ENCODE data around the gene B4GALT5. TPM values are rescaled to one million over a fixed set of nuclear protein-coding genes. Genes with fewer than 3 reads are reported as not detected.

Gene B4GALT5
- total and polyA plus RNA-seq, 4 donors = 8.3 to 38.3 (median 22.3) TPM

DNA sequence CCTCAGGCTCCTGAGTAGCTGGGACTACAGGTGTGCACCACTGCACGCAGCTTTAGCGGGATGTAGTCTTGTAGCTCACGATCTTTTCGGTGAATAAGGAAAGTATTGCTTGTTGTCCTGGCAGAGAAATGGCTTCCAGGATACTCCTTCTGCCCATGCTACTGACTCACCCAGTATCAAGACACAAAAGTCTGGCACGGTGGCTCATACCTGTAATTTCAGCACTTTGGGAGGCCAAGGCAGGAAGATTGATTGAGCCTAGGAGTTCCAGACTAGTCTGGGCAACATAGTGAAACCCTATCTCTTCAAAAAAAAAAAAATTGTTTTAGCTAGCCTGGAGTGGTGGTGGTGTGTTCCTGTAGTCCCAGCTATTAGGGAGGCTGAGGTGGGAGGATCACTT lies 40.9 kb upstream of the B4GALT5 start:
- no peak for ATAC-seq (ENCODE audit: low FRiP score)
- Histone ChIP-seq H3K4me1 (ENCODE audit: control insufficient read depth in 1 of 2, insufficient read depth in 2 of 2, low read length in 2 of 2) (no peaks in the 10 kb centered on the region), H3K9me3 (ENCODE audit: control insufficient read depth, low read length) (no peaks in the 10 kb centered on the region), H3K27me3 (ENCODE audit: control insufficient read depth in 1 of 2, insufficient read depth in 2 of 2, low read length in 1 of 2) (no peaks in the 10 kb centered on the region), H3K27ac (ENCODE audit: low read depth in 1 of 2, low read length in 2 of 2) (no peak overlapping the region), H3K36me3 (ENCODE audit: control insufficient read depth in 1 of 2, insufficient read depth in 2 of 2, low read length in 1 of 2) (no peaks in the 10 kb centered on the region), H3K4me3 (ENCODE audit: low read length in 2 of 2) (no peak overlapping the region)
- no peak for DNase-seq
- WGBS, 2 donors = 86 to 88% methylated on average over 5 of the region's 5 CpGs
- intact Hi-C loops (cut with DNase I) = no loop called here

DNA sequence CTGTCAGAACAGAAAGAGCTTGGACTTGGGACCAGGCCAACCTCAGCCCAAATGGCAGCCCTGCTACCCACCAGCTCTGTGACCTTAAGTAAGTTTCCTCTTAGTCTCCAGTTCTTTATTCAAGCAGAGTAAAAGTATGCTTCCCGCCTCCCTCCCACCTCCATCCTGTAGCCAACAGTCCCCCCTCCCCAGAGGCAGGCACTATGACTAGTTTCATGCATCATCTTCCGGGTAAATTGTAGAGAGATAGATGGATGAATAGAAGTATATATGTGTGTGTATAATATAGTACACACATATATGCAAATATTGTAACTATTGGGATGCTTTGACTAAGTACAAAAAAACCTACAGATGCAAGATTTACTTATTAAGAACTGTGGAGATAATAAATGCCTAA lies 39.5 kb upstream of the B4GALT5 start:
- intact Hi-C loops (cut with DNase I) = no loop called here
- no peak for DNase-seq
- WGBS, 2 donors = 87 to 94% methylated on average over 2 of the region's 2 CpGs

DNA sequence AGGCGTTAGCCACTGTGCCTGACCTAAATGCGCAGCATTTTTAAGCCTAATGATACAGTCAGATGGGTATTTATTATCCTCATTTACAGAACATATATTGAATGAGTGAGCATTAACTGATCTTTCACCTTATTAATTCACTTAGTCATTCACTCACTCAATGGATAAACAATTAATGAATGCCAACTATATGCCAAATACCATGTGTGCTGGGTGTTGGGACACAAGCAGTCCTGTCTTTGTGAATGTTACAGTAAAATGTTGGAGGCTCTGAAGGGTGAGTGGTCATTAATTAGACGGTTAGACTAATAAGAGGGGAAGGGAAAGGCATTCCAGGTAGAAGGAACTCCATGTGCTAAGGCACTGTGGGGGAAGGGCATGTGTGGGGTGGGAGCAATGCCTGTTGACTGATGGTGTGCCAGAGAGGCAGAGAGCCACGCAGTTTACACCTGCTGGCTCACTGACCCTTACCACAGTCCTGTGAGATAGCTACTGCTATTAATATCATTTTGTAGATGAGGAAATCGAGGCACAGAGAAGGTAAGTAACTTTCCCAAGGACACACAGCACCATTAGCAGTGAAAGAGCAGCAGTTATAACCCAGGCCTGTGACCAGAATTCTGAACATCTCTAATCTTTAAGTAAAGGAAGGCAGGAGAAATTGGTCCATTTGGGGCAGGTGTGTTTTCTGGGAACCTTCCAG lies 38.7 kb upstream of the B4GALT5 start:
- ATAC-seq (ENCODE audit: low FRiP score) = no peak
- Histone ChIP-seq H3K27me3 (ENCODE audit: control insufficient read depth in 1 of 2, insufficient read depth in 2 of 2, low read length in 1 of 2) (no peaks in the 10 kb centered on the region), H3K36me3 (ENCODE audit: control insufficient read depth in 1 of 2, insufficient read depth in 2 of 2, low read length in 1 of 2) (no peaks in the 10 kb centered on the region), H3K27ac (ENCODE audit: low read depth in 1 of 2, low read length in 2 of 2) (no peak overlapping the region), H3K4me1 (ENCODE audit: control insufficient read depth in 1 of 2, insufficient read depth in 2 of 2, low read length in 2 of 2) (no peaks in the 10 kb centered on the region), H3K9me3 (ENCODE audit: control insufficient read depth, low read length) (no peaks in the 10 kb centered on the region), H3K4me3 (ENCODE audit: low read length in 2 of 2) (no peak overlapping the region)
- intact Hi-C loops (cut with DNase I) = no loop called here
- 71 to 76% methylated on average over 5 of the region's 5 CpGs for WGBS, 2 donors
- DNase-seq = no peak

More for the DNA sequence above, 39.5 kb upstream of the B4GALT5 start:
- no peaks in the 10 kb centered on the region for H3K4me1 ChIP-seq (ENCODE audit: control insufficient read depth in 1 of 2, insufficient read depth in 2 of 2, low read length in 2 of 2)
- H3K9me3 ChIP-seq (ENCODE audit: control insufficient read depth, low read length) = no peaks in the 10 kb centered on the region
- H3K27ac ChIP-seq (ENCODE audit: low read depth in 1 of 2, low read length in 2 of 2) = no peak overlapping the region
- no peaks in the 10 kb centered on the region for H3K27me3 ChIP-seq (ENCODE audit: control insufficient read depth in 1 of 2, insufficient read depth in 2 of 2, low read length in 1 of 2)
- ATAC-seq (ENCODE audit: low FRiP score) = no peak
- no peak overlapping the region for H3K4me3 ChIP-seq (ENCODE audit: low read length in 2 of 2)
- no peaks in the 10 kb centered on the region for H3K36me3 ChIP-seq (ENCODE audit: control insufficient read depth in 1 of 2, insufficient read depth in 2 of 2, low read length in 1 of 2)

DNA sequence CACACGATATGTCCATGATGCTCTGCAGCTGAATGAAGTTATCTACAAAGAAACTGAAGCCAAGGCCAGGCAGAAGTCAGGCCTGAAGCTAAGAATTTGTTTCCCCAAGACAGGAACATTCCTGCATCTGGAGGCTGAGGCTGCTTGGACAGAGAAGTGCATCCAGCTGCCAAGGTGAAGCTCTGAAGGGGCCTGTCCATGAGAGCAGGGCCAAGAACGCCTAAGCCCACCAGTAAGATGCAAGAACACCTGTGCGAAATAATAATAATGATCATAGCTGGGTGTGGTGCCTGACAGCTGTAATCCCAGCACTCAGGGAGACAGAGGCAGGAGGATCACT lies 37.7 kb upstream of the B4GALT5 start:
- intact Hi-C loops (cut with DNase I) = no loop called here

DNA sequence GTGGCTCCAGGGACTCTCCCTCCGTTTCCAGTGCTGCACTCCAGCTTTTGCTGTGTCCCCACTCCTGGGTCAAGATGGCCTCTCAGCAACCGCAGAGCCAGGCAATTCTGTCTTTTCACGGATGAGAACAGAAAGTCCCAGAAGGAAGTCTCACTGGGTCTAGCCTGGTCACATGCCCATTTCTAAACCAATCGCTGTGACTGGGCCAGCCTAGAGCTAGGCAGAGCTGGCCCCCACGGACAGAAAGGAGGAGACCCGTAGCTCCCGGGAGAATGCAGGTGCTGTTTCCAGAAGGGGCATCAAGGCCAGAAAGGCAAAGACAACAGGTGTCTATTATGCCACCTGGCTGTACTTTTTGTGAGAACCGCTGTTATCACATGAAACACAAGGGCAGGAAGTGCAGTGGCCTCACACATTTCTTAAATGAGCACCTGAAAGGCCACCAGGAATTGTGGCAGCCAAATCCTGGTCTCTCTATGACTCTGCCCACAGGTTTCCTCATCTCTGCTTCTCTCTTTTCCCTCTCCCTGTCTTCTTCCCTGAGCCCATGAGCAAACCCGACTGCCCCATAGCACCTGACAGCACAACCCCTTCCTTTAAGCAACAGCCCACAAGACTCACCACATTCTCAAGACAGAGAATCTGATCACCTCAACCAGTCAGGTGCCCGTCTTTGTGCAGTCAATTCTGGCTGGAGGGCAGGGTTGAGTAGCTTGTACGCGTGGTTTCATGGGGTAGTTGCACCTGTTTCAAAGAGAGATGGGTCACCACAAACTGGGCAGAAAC lies 37.1 kb upstream of the B4GALT5 start:
- no peak overlapping the region for H3K4me3 ChIP-seq (ENCODE audit: low read length in 2 of 2)
- no peaks in the 10 kb centered on the region for H3K27me3 ChIP-seq (ENCODE audit: control insufficient read depth in 1 of 2, insufficient read depth in 2 of 2, low read length in 1 of 2)
- WGBS, 2 donors = 72 to 74% methylated on average over 12 of the region's 12 CpGs
- no peak for DNase-seq
- no peaks in the 10 kb centered on the region for H3K9me3 ChIP-seq (ENCODE audit: control insufficient read depth, low read length)
- no peaks in the 10 kb centered on the region for H3K4me1 ChIP-seq (ENCODE audit: control insufficient read depth in 1 of 2, insufficient read depth in 2 of 2, low read length in 2 of 2)
- intact Hi-C loops (cut with DNase I) = no loop called here
- H3K27ac ChIP-seq (ENCODE audit: low read depth in 1 of 2, low read length in 2 of 2) = no peak overlapping the region
- no peak for ATAC-seq (ENCODE audit: low FRiP score)
- no peaks in the 10 kb centered on the region for H3K36me3 ChIP-seq (ENCODE audit: control insufficient read depth in 1 of 2, insufficient read depth in 2 of 2, low read length in 1 of 2)

More for the DNA sequence above, 37.7 kb upstream of the B4GALT5 start:
- ATAC-seq (ENCODE audit: low FRiP score) (no peak), DNase-seq (no peak)
- Histone ChIP-seq H3K9me3 (ENCODE audit: control insufficient read depth, low read length) (no peaks in the 10 kb centered on the region), H3K27ac (ENCODE audit: low read depth in 1 of 2, low read length in 2 of 2) (no peak overlapping the region), H3K27me3 (ENCODE audit: control insufficient read depth in 1 of 2, insufficient read depth in 2 of 2, low read length in 1 of 2) (no peaks in the 10 kb centered on the region), H3K36me3 (ENCODE audit: control insufficient read depth in 1 of 2, insufficient read depth in 2 of 2, low read length in 1 of 2) (no peaks in the 10 kb centered on the region), H3K4me3 (ENCODE audit: low read length in 2 of 2) (no peak overlapping the region), H3K4me1 (ENCODE audit: control insufficient read depth in 1 of 2, insufficient read depth in 2 of 2, low read length in 2 of 2) (no peaks in the 10 kb centered on the region)
- 83 to 87% methylated on average over 3 of the region's 3 CpGs for WGBS, 2 donors

DNA sequence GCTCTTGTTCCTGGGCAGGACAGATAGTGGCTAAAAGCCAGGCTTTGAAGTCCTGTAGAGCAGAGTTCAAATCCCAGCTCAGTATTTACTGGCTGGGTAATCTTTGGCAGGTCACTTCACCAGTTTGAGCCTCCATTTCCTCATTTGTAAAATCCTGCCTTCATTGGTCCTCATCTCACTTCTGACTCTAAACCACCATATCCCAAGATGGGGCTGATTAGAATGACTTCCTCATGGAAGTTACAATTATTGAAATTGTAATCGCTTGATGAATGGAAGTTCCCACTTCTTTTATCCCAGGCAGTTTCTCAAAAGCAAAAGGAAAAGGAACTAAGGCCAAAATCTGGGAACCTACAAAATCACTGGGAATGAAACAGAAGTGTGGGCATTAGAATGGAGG lies 35.9 kb upstream of the B4GALT5 start:
- intact Hi-C loops (cut with DNase I) = no loop called here
- Histone ChIP-seq H3K27me3 (ENCODE audit: control insufficient read depth in 1 of 2, insufficient read depth in 2 of 2, low read length in 1 of 2) (no peaks in the 10 kb centered on the region), H3K4me3 (ENCODE audit: low read length in 2 of 2) (no peak overlapping the region), H3K36me3 (ENCODE audit: control insufficient read depth in 1 of 2, insufficient read depth in 2 of 2, low read length in 1 of 2) (no peaks in the 10 kb centered on the region), H3K4me1 (ENCODE audit: control insufficient read depth in 1 of 2, insufficient read depth in 2 of 2, low read length in 2 of 2) (no peaks in the 10 kb centered on the region), H3K9me3 (ENCODE audit: control insufficient read depth, low read length) (no peaks in the 10 kb centered on the region), H3K27ac (ENCODE audit: low read depth in 1 of 2, low read length in 2 of 2) (no peak overlapping the region)
- WGBS, 2 donors = 96 to 97% methylated on average over 1 of the region's 1 CpG
- DNase-seq (no peak), ATAC-seq (ENCODE audit: low FRiP score) (no peak)

DNA sequence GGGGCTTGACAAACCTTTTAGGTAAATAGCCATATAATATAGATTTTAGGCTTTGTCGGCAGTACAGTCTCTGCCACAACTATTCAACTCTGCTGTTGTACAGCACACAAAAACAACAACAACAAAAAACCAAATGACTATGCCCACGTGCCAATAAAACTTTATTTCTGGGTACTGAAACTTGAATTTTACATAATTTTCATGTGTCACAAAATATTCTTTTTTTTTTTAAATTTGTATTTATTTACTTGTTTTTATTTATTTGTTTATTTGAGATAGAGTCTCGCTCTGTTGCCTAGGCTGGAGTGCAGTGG lies 34.8 kb upstream of the B4GALT5 start:
- Histone ChIP-seq H3K27me3 (ENCODE audit: control insufficient read depth in 1 of 2, insufficient read depth in 2 of 2, low read length in 1 of 2) (no peaks in the 10 kb centered on the region), H3K27ac (ENCODE audit: low read depth in 1 of 2, low read length in 2 of 2) (no peak overlapping the region), H3K4me3 (ENCODE audit: low read length in 2 of 2) (no peak overlapping the region), H3K36me3 (ENCODE audit: control insufficient read depth in 1 of 2, insufficient read depth in 2 of 2, low read length in 1 of 2) (no peaks in the 10 kb centered on the region), H3K4me1 (ENCODE audit: control insufficient read depth in 1 of 2, insufficient read depth in 2 of 2, low read length in 2 of 2) (no peaks in the 10 kb centered on the region), H3K9me3 (ENCODE audit: control insufficient read depth, low read length) (no peaks in the 10 kb centered on the region)
- DNase-seq (no peak), ATAC-seq (ENCODE audit: low FRiP score) (no peak)
- intact Hi-C loops (cut with DNase I) = no loop called here
- 97% methylated on average over 3 of the region's 3 CpGs for WGBS, 2 donors

DNA sequence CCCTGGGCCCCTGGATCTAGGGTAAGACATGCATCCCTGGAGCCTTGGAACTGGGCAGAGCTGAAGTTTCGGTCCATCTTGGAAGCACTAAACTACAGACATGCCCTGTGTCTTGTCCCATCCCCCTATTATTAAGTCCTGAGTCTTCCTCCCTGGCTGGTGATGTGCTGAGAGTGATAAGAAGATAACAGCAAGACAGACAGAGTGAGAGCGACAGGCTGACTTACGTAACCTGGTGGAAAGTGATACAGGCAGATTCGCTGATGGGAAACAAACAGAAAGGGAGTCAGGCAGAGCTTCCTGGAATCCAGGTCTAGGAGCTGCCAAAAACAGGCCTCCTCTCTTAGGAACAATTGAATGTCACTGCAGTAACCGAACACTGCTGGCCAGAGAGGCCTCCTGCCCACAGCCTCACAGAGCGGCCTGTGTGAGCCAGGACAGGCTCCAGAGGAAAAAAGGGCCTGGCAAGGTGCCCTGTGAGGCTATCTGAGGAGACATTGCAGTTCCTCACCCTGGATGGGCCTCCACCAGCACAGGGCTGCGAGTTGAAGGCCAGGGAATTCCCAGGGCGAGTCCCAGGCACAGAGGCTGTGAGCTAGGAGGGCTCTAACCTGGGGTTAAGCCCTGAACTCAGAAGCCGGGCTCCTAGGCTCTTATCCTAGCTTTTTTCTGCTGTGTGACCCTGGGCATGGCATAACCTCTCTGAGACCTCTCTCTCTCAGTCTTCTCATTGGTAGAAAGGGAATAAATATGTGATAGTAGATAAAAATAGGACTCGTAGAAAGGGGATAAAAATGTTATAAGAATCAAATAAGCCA lies 34.2 kb upstream of the B4GALT5 start:
- Histone ChIP-seq H3K27me3 (ENCODE audit: control insufficient read depth in 1 of 2, insufficient read depth in 2 of 2, low read length in 1 of 2) (no peaks in the 10 kb centered on the region), H3K4me1 (ENCODE audit: control insufficient read depth in 1 of 2, insufficient read depth in 2 of 2, low read length in 2 of 2) (no peaks in the 10 kb centered on the region), H3K9me3 (ENCODE audit: control insufficient read depth, low read length) (no peaks in the 10 kb centered on the region), H3K4me3 (ENCODE audit: low read length in 2 of 2) (no peak overlapping the region), H3K27ac (ENCODE audit: low read depth in 1 of 2, low read length in 2 of 2) (peak overlapping the region in 1 of 2 donors; percentile 48), H3K36me3 (ENCODE audit: control insufficient read depth in 1 of 2, insufficient read depth in 2 of 2, low read length in 1 of 2) (no peaks in the 10 kb centered on the region)
- intact Hi-C loops (cut with DNase I) = no loop called here
- ATAC-seq (ENCODE audit: low FRiP score) = peak; percentile 93
- DNase-seq = peak; percentile 88 to 92
- WGBS, 2 donors = 41 to 47% methylated on average over 10 of the region's 10 CpGs
